HepG2 (cell line): ENCODE data around the gene DPEP3. TPM values are rescaled to one million over a fixed set of nuclear protein-coding genes. Genes with fewer than 3 reads are reported as not detected.

Experiments
- CCDC6 ChIP-seq: sonication (generic); formaldehyde crosslinking; IDR thresholded peaks from 2 replicates; pipeline ENCODE4 v1.8.1; 2022; ENCODE audit warnings: mild to moderate bottlenecking, missing genetic modification reagents, moderate library complexity
- HOXA9 ChIP-seq: sonication (generic); formaldehyde crosslinking; IDR thresholded peaks from 2 replicates; pipeline ENCODE4 v1.8.1; 2022; ENCODE audit warnings: missing genetic modification reagents, mild to moderate bottlenecking, moderate library complexity, borderline replicate concordance
- JARID2 ChIP-seq: sonication (generic); formaldehyde crosslinking; IDR thresholded peaks from 2 replicates; pipeline ENCODE4 v1.8.1; 2023; ENCODE audit warnings: missing genetic modification reagents, inconsistent platforms; ENCODE audit not compliant: insufficient replicate concordance
- JUND ChIP-seq: sonication (generic); formaldehyde crosslinking; IDR thresholded peaks from 2 replicates; pipeline ENCODE4 v1.8.0; 2022; ENCODE audit warnings: mild to moderate bottlenecking, missing genetic modification reagents
- KDM6A ChIP-seq: IDR thresholded peaks from 2 replicates; pipeline ENCODE4 v1.6.1; 2016; ENCODE audit warnings: low read depth
- MTA1 ChIP-seq: sonication (generic); formaldehyde crosslinking; IDR thresholded peaks from 2 replicates; pipeline ENCODE4 v1.4.0; 2020; ENCODE audit warnings: missing genetic modification reagents, mild to moderate bottlenecking, borderline replicate concordance
- RFX3 ChIP-seq: IDR thresholded peaks from 2 replicates; pipeline ENCODE4 v1.6.1; 2016; ENCODE audit warnings: missing biosample characterization, missing genetic modification reagents
- SOX5 ChIP-seq: IDR thresholded peaks from 2 replicates; pipeline ENCODE4 v1.6.1; 2016; ENCODE audit warnings: borderline replicate concordance
- SP4 ChIP-seq: sonication (generic); formaldehyde crosslinking; IDR thresholded peaks from 2 replicates; pipeline ENCODE4 v1.8.1; 2023; ENCODE audit warnings: mild to moderate bottlenecking, missing genetic modification reagents
- TBP ChIP-seq: sonication (generic); formaldehyde crosslinking; IDR thresholded peaks from 2 replicates; pipeline ENCODE4 v1.5.0; 2020; ENCODE audit warnings: missing genetic modification reagents
- ZNF138 ChIP-seq: sonication (generic); formaldehyde crosslinking; IDR thresholded peaks from 2 replicates; pipeline ENCODE4 v1.5.0; 2020; ENCODE audit warnings: mild to moderate bottlenecking, low read depth, missing genetic modification reagents
- ZNF230 ChIP-seq: sonication (generic); formaldehyde crosslinking; IDR thresholded peaks from 2 replicates; pipeline ENCODE4 v1.4.0; 2020; ENCODE audit warnings: mild to moderate bottlenecking, missing genetic modification reagents
- ZNF282 ChIP-seq: fragments of 450-650 bp; IDR thresholded peaks from 2 replicates; pipeline ENCODE4 v1.6.1; 2018; ENCODE audit not compliant: partially characterized antibody
- ZNF460 ChIP-seq: sonication (generic); formaldehyde crosslinking; IDR thresholded peaks from 2 replicates; pipeline ENCODE4 v1.5.1; 2020; ENCODE audit warnings: missing genetic modification reagents, mild to moderate bottlenecking, borderline replicate concordance
- ZNF501 ChIP-seq: sonication (generic); formaldehyde crosslinking; IDR thresholded peaks from 2 replicates; pipeline ENCODE4 v1.5.1; 2020; ENCODE audit warnings: mild to moderate bottlenecking, moderate library complexity, missing genetic modification reagents
- ZNF547 ChIP-seq: sonication (generic); formaldehyde crosslinking; IDR thresholded peaks from 2 replicates; pipeline ENCODE4 v1.5.1; 2020; ENCODE audit warnings: mild to moderate bottlenecking, missing genetic modification reagents
- ZNF788 ChIP-seq: sonication (generic); formaldehyde crosslinking; IDR thresholded peaks from 2 replicates; pipeline ENCODE4 v1.5.0; 2020; ENCODE audit warnings: mild to moderate bottlenecking, missing genetic modification reagents, borderline replicate concordance
- polyA plus RNA-seq, 8 experiments: library from polyadenylated mRNA; depleted of rRNA in 3 of 8; stranded (reverse) in 7 of 8; unstranded in 1 of 8; fragments of >200 nt; fragmentation: Illumina TruSeq in 4 of 8; extraction: Trizol in 4 of 8; gene quantifications; 2 replicates each; pipeline versions ENCODE4 v1.2.1 to v1.2.3, GENCODE V29; 2011 to 2016; ENCODE audit warnings: low read depth in 4 of 8, missing spikeins in 1 of 8, mixed read lengths in 1 of 8; ENCODE audit not compliant: insufficient read depth in 1 of 8
- total RNA-seq, 5 experiments: library from RNA; depleted of rRNA; stranded (reverse); fragments of >200 nt; fragmentation: Illumina TruSeq; extraction: Trizol; gene quantifications; 2 replicates each; pipeline ENCODE4 v1.2.3, GENCODE V29; 2016; ENCODE audit warnings: low read depth in 1 of 5
- TF ChIP-seq, protein P1 (sequence below): sonication (generic); formaldehyde crosslinking; IDR thresholded peaks from 2 replicates; pipeline ENCODE4 v1.4.0; 2020; ENCODE audit warnings: missing genetic modification reagents
- TF ChIP-seq, protein P2 (sequence below): IDR thresholded peaks from 2 replicates; pipeline ENCODE4 v1.6.1; 2016
- TF ChIP-seq, protein P3 (sequence below): sonication (generic); formaldehyde crosslinking; IDR thresholded peaks from 2 replicates; pipeline ENCODE4 v1.8.0; 2022; ENCODE audit warnings: missing genetic modification reagents, low read depth, mild to moderate bottlenecking, borderline replicate concordance
- TF ChIP-seq, protein P4 (sequence below): sonication (generic); formaldehyde crosslinking; IDR thresholded peaks from 2 replicates; pipeline ENCODE4 v1.4.0; 2020; ENCODE audit warnings: missing genetic modification reagents
- TF ChIP-seq, protein P5 (sequence below): fragments of 450-650 bp; IDR thresholded peaks from 2 replicates; pipeline ENCODE4 v1.6.1; 2017
- TF ChIP-seq, protein P6 (sequence below): sonication (generic); formaldehyde crosslinking; IDR thresholded peaks from 2 replicates; pipeline ENCODE4 v1.8.1; 2023; ENCODE audit warnings: mild to moderate bottlenecking, moderate library complexity, missing genetic modification reagents
- TF ChIP-seq, protein P7 (sequence below): sonication (generic); formaldehyde crosslinking; IDR thresholded peaks from 2 replicates; pipeline ENCODE4 v1.4.0; 2020; ENCODE audit warnings: mild to moderate bottlenecking, missing genetic modification reagents

Gene DPEP3
- total and polyA plus RNA-seq, 2 of the 13 experiments (the other 11 are each of a cell fraction or from before 2014, with no cell fraction given), result not detected

DNA sequence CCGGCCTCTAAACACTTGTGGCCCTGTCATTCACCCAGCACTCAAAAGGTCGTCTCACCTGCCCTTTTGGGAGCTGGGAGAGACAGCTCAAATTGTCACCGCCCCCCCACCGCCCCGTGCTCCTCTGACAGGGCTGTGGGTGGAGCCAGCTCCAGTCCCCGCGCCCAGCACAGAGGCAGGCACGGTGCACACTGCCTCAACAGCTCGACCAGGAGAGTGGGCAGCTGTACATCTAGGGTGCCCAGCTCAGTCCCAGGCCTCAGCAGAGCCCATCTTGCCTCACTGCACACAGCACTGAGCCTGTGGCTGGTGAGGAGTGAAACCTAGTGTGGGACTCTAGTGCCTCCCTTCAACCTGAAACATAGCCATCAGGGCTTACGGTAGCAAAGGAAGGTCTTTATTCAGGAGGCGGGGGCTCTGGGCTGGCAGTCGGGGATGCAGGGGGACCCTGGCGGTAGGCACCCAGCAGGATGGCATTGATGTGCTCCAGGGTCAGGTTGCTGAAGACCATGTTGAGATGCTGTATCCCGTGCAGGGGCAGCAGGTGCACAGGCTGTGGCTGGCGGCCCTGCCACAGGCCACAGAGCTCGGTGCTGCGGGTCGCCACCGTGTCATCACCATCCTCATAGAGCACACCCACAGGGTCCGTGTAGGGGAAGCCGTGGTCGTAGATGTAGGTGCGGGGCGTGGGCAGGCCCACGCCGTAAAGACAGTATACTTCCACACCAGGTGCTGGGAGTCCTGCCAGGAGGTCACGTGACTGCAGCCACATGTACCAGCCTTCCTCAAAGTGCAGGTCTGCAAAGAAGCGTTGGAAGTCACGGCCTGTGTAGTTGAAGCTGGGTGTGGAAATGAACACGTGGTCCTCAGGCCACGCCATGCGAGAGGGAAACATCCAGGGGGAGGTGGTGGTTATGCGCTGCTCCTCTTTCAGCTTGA, 40.5 kb downstream of the DPEP3 start (continued):
- 0 out of 2 replicates have a peak, but pooled peaks have one; percentile 23 for TF ChIP-seq ZNF138 (CRISPR knock-in tag)
- TF ChIP-seq ZNF282, result no peak
- TF ChIP-seq RFX3 (CRISPR knock-in tag), result no peak
- no peak for TF ChIP-seq MTA1
- TF ChIP-seq CCDC6 (CRISPR knock-in tag), result no peak
- TF ChIP-seq, protein P1, sequence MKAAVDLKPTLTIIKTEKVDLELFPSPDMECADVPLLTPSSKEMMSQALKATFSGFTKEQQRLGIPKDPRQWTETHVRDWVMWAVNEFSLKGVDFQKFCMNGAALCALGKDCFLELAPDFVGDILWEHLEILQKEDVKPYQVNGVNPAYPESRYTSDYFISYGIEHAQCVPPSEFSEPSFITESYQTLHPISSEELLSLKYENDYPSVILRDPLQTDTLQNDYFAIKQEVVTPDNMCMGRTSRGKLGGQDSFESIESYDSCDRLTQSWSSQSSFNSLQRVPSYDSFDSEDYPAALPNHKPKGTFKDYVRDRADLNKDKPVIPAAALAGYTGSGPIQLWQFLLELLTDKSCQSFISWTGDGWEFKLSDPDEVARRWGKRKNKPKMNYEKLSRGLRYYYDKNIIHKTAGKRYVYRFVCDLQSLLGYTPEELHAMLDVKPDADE, result no peak
- TF ChIP-seq, protein P2, sequence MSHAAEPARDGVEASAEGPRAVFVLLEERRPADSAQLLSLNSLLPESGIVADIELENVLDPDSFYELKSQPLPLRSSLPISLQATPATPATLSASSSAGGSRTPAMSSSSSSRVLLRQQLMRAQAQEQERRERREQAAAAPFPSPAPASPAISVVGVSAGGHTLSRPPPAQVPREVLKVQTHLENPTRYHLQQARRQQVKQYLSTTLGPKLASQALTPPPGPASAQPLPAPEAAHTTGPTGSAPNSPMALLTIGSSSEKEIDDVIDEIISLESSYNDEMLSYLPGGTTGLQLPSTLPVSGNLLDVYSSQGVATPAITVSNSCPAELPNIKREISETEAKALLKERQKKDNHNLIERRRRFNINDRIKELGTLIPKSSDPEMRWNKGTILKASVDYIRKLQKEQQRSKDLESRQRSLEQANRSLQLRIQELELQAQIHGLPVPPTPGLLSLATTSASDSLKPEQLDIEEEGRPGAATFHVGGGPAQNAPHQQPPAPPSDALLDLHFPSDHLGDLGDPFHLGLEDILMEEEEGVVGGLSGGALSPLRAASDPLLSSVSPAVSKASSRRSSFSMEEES (CRISPR knock-in tag), result no peak
- TF ChIP-seq ZNF547 (CRISPR knock-in tag), result no peak
- no peak for TF ChIP-seq TBP
- no peak for TF ChIP-seq HOXA9 (CRISPR knock-in tag)
- TF ChIP-seq JARID2 (CRISPR knock-in tag), result no peak
- TF ChIP-seq, protein P3, sequence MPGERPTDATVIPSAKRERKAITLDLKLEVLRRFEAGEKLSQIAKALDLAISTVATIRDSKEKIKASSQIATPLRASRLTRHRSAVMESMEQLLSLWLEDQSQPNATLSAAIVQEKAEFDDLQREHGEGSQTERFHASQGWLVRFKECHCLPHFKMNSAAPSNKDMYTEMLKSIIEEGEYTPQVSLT (CRISPR knock-in tag), result no peak
- TF ChIP-seq, protein P4, sequence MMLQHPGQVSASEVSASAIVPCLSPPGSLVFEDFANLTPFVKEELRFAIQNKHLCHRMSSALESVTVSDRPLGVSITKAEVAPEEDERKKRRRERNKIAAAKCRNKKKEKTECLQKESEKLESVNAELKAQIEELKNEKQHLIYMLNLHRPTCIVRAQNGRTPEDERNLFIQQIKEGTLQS, result no peak
- TF ChIP-seq SP4 (CRISPR knock-in tag), result no peak; the same call in 1 of the 2 replicates
- no peak; the same call in none of the 2 replicates for TF ChIP-seq ZNF230 (CRISPR knock-in tag)
- TF ChIP-seq, protein P5, sequence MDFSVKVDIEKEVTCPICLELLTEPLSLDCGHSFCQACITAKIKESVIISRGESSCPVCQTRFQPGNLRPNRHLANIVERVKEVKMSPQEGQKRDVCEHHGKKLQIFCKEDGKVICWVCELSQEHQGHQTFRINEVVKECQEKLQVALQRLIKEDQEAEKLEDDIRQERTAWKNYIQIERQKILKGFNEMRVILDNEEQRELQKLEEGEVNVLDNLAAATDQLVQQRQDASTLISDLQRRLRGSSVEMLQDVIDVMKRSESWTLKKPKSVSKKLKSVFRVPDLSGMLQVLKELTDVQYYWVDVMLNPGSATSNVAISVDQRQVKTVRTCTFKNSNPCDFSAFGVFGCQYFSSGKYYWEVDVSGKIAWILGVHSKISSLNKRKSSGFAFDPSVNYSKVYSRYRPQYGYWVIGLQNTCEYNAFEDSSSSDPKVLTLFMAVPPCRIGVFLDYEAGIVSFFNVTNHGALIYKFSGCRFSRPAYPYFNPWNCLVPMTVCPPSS, result no peak
- TF ChIP-seq, protein P6, sequence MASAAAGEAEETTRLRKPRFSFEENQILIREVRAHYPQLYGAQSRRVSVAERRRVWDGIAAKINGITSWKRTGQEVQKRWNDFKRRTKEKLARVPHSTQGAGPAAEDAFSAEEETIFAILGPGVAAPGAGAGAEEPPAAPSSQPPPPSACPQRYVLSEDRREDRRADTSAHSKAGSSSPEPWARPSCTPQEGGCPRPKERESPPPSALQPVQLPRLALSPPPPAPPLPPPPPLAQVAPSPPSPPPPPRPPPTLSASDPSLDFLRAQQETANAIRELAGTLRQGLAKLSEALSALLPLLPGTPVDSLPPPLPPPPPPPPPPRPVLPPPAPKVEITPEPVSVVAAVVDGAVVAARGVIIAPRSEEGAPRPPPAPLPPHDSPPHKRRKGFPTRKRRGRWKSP (CRISPR knock-in tag), result no peak
- no peak; the same call in 1 of the 2 replicates for TF ChIP-seq ZNF501 (CRISPR knock-in tag)
- 0 out of 2 replicates have a peak, but pooled peaks have one; percentile 43 for TF ChIP-seq ZNF788 (CRISPR knock-in tag)
- no peak for TF ChIP-seq KDM6A (CRISPR knock-in tag)
- no peak for TF ChIP-seq JUND (CRISPR knock-in tag)
- TF ChIP-seq, protein P7, sequence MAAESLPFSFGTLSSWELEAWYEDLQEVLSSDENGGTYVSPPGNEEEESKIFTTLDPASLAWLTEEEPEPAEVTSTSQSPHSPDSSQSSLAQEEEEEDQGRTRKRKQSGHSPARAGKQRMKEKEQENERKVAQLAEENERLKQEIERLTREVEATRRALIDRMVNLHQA (CRISPR knock-in tag), result no peak
- no peak for TF ChIP-seq ZNF460 (CRISPR knock-in tag)
- no peak for TF ChIP-seq SOX5 (CRISPR knock-in tag)
